A673 (cell line): ENCODE results near the gene CHD5.

Source experiments
- CTCF ChIP-seq: fragments of 300-800, 200-600 bp; sonication (generic); conservative IDR thresholded peaks from 2 replicates; pipeline ENCODE4 v1.5.1; 2017; ENCODE audit warnings: low read depth, mild to moderate bottlenecking, antibody characterized with exemption, low read length, moderate library complexity, mixed read lengths
- EZH2 ChIP-seq: fragments of 200-600 bp; sonication (generic); IDR thresholded peaks from 2 replicates; pipeline ENCODE4 v1.6.1; 2017; ENCODE audit warnings: borderline replicate concordance, low read depth, mild to moderate bottlenecking, mixed read lengths, antibody characterized with exemption, low read length; ENCODE audit not compliant: poor library complexity, severe bottlenecking

- TF ChIP-seq CTCF (no peak), EZH2 (no peak)
Measured at GRCh38 chr1:6143395-6143794, 36.7 kb downstream of the CHD5 start.
